ENCODE data around the gene HAGHL. TPM values are rescaled to one million over a fixed set of nuclear protein-coding genes. Genes with fewer than 3 reads are reported as not detected.
"Not testable (repeated sequence)": the region's sequence is repeated elsewhere in the genome, so short reads cannot be mapped to it uniquely, and the experiment has no call there.

The HAGHL gene
- total RNA-seq, 4 donors from 2014 or later = 4.5 to 6.3 (median 6.0) TPM

DNA sequence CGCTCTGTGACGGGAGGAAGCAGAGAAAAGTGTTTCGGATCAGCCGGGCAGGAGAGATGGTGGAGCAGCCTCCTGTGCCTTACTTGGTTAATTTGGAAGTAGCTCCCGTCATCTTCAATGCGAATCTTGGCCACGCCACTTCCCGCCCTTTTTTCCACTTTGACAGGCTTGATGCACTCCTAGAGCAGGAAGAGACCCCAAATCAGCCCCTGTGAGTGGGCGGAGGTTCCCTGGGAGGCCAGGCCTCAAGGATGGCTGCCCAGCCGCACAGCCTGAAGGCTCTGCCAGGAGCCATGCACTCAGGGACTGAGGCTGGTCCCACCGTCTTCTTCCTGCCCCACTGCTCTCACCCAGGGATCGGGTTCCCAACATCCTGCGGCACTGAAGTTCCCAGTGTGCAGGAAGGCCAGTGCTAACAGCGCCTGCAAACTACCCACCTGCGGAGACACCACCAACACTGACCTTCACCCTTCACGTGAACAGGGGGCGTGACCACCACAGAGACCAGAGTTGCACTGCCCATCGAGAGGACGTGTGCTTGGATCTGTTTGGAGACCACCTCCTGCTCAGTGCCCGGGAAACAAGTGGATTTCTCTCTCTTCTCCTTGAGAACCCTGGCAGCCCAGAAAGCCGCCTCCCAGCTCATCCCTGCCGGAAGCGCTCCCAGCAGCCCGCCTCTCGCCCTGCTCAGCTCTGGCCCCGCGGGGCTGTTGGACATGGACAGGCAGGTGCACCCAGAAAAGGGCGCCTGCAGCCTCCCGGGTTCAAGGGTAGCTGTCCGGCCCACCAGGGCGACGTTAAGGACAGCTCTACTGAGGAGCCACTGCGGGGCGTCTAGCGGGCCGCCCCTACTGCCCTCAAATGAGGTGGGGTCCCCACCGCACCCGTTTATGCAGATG is 12.9 kb downstream of the HAGHL start:
- WGBS, 2 donors = 44 to 51% methylated on average over 32 to 35 of the region's 38 CpGs
- H3K4me3 ChIP-seq (ENCODE audit: low read depth, poor library complexity, severe bottlenecking) = peak overlapping the region; percentile 74
- TF ChIP-seq, protein P1, sequence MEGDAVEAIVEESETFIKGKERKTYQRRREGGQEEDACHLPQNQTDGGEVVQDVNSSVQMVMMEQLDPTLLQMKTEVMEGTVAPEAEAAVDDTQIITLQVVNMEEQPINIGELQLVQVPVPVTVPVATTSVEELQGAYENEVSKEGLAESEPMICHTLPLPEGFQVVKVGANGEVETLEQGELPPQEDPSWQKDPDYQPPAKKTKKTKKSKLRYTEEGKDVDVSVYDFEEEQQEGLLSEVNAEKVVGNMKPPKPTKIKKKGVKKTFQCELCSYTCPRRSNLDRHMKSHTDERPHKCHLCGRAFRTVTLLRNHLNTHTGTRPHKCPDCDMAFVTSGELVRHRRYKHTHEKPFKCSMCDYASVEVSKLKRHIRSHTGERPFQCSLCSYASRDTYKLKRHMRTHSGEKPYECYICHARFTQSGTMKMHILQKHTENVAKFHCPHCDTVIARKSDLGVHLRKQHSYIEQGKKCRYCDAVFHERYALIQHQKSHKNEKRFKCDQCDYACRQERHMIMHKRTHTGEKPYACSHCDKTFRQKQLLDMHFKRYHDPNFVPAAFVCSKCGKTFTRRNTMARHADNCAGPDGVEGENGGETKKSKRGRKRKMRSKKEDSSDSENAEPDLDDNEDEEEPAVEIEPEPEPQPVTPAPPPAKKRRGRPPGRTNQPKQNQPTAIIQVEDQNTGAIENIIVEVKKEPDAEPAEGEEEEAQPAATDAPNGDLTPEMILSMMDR (IDR thresholded peaks at IDR 0.05) = no peak
- no peak for TF ChIP-seq POLR2A (IDR thresholded peaks at IDR 0.05)
- intact Hi-C loops (cut with DNase I; ENCODE audit: low total_unique reads) = no loop called here
- DNase-seq (ENCODE audit: low spot score in 2 of 2) = no peak

DNA sequence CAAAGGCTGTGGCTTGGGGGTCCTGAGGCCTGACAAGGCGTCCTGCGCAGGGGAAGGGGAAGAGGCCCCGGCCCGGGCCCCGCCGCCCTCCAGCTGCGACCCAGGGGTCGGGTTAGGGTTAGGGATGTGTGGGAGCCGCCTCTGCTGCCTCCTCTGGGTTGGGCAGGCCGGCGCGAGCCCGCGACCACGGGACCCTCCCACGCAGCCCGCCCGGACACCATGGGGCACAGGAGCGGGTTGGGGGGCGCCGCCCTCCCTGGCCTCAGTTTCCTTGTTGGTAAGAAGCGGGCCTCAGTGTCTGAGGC is 13.5 kb downstream of the HAGHL start:
- peak overlapping the region; percentile 74 for H3K4me3 ChIP-seq (ENCODE audit: low read depth, poor library complexity, severe bottlenecking)
- intact Hi-C loops (cut with DNase I; ENCODE audit: low total_unique reads) = no loop called here
- no peak for DNase-seq (ENCODE audit: low spot score in 2 of 2)
- TF ChIP-seq, protein P1 (IDR thresholded peaks at IDR 0.05) = no peak
- TF ChIP-seq POLR2A (IDR thresholded peaks at IDR 0.05) = no peak
- 1% methylated on average over 18 of the region's 22 CpGs; no CpG with 5 or more reads in 1 of the 2 donors for WGBS, 2 donors

DNA sequence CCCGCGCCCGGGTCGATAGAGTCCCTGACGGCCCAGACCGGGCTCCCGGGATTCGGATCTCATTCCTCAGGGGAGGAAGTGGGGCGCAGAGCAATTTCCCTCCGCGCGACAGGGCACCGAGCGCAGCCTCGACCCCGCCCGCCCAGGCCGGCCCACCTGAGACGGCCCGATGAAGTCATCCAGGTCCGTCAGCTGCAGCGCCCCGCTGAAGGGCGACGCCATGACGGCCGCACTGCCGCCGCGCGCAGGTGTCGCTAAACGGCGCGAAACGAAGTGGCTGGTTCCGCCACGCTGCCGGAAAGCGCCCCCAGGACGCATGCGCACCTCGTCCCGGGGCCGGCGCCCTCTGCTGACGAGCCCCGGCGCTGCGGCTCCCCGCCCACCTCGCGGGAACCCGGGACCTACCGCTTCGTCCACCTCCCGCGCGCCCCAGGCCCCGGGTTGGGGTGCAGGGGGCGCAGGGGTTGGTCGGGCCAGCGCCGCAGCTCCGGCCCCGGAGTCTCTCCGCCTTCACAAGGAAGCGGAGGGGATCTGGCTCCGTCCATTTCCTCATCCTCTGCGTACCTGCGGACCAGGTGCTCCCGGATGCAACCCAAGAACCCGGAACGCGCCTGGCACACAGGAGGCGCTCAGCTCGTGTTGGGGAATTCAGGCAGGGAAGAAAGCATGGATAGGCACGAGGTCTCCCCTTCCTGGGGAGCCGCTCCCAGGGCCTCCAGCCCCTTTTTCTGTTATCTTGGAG is 14.0 kb downstream of the HAGHL start, which contains the start of gene CIAO3:
TSS of gene CIAO3 (minus strand) at position 234 of the 742 bp plus-strand sequence. CDS start at position 222, 12 bp downstream.
- DNase-seq (ENCODE audit: low spot score in 2 of 2) = peak; percentile 68 to 97
- WGBS, 2 donors = 0 to 1% methylated on average over 52 to 65 of the region's 79 CpGs

DNA sequence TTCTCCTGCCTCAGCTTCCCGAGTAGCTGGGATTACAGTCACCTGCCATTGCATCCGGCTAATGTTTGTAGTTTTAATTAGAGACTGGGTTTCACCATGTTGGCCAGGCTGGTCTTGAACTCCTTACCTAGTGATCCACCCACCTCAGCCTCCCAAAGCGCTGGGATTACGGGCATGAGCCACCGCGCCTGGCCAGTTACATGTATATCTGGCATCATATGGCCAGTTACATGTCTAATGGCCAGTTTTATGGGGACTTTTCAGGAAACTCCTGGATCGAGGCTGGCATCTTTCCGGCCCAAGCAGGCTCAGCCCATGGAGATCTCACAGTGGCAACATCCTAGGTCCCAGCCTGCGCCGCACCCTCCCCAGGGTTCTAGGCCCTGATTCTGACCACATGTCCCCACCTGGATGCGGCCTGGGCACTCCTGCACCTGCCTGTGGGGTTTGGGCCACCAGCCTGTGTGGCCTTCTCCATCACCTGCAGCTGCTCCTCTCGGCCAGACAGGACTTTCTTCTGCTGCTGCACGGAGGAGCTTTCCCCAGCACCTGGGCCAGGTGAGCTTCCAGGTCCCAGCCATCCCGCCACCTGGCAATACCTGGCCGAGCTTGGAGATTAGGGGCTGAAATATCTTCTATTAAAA is 15.2 kb downstream of the HAGHL start:
- DNase-seq (ENCODE audit: low spot score in 2 of 2) = no peak
- no peak overlapping the region for H3K4me3 ChIP-seq (ENCODE audit: low read depth, poor library complexity, severe bottlenecking)
- TF ChIP-seq, protein P1 (IDR thresholded peaks at IDR 0.05) = no peak
- no peak for TF ChIP-seq POLR2A (IDR thresholded peaks at IDR 0.05)
- intact Hi-C loops (cut with DNase I; ENCODE audit: low total_unique reads) = no loop called here
- WGBS, 2 donors = 91 to 96% methylated on average over 8 to 15 of the region's 15 CpGs

More for the DNA sequence above, 14.0 kb downstream of the HAGHL start, which contains the start of gene CIAO3:
- intact Hi-C loops (cut with DNase I; ENCODE audit: low total_unique reads) = no loop called here
- TF ChIP-seq POLR2A (IDR thresholded peaks at IDR 0.05) = peak in 1 of 2 donors; percentile 13
- TF ChIP-seq, protein P1 (IDR thresholded peaks at IDR 0.05) = peak in 1 of 3 donors; percentile 74
- peak within 1 kb of the TSS; percentile 74 for H3K4me3 ChIP-seq (ENCODE audit: low read depth, poor library complexity, severe bottlenecking)

DNA sequence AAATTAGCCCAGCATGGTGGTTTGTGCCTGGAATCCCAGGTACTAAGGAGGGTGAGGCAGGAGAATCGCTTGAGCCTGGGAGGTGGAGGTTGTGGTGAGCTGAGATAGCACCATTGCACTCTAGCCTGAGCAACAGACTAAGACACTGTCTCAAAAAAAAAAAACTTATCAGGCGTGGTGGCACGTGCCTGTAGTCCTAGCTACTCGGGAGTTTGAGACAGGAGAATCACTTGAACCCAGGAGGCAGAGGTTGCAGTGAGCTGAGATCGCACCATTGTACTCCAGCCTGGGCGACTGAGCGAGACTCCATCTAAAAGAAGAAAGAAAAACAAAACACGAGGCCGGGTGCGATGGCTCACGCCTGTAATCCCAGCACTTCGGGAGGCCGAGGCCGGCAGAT is 16.0 kb downstream of the HAGHL start:
- WGBS, 2 donors = 81 to 83% methylated on average over 14 of the region's 14 CpGs
- intact Hi-C loops (cut with DNase I; ENCODE audit: low total_unique reads); H3K4me3 ChIP-seq (ENCODE audit: low read depth, poor library complexity, severe bottlenecking); DNase-seq (ENCODE audit: low spot score in 2 of 2): not testable (repeated sequence)
